HG03139 (cell line): ENCODE results near the gene PELI3.
"Not testable (repeated sequence)": the region's sequence is repeated elsewhere in the genome, so short reads cannot be mapped to it uniquely, and the experiment has no call there.

Experiments used
- ATAC-seq: cut with Tn5 transposase; IDR thresholded peaks from one replicate; pipeline ENCODE4 v1.9.1; 2021; ENCODE audit not compliant: unreplicated experiment

The PELI3 gene, protein sequence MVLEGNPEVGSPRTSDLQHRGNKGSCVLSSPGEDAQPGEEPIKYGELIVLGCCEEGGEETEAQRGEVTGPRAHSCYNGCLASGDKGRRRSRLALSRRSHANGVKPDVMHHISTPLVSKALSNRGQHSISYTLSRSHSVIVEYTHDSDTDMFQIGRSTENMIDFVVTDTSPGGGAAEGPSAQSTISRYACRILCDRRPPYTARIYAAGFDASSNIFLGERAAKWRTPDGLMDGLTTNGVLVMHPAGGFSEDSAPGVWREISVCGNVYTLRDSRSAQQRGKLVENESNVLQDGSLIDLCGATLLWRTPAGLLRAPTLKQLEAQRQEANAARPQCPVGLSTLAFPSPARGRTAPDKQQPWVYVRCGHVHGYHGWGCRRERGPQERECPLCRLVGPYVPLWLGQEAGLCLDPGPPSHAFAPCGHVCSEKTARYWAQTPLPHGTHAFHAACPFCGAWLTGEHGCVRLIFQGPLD

DNA sequence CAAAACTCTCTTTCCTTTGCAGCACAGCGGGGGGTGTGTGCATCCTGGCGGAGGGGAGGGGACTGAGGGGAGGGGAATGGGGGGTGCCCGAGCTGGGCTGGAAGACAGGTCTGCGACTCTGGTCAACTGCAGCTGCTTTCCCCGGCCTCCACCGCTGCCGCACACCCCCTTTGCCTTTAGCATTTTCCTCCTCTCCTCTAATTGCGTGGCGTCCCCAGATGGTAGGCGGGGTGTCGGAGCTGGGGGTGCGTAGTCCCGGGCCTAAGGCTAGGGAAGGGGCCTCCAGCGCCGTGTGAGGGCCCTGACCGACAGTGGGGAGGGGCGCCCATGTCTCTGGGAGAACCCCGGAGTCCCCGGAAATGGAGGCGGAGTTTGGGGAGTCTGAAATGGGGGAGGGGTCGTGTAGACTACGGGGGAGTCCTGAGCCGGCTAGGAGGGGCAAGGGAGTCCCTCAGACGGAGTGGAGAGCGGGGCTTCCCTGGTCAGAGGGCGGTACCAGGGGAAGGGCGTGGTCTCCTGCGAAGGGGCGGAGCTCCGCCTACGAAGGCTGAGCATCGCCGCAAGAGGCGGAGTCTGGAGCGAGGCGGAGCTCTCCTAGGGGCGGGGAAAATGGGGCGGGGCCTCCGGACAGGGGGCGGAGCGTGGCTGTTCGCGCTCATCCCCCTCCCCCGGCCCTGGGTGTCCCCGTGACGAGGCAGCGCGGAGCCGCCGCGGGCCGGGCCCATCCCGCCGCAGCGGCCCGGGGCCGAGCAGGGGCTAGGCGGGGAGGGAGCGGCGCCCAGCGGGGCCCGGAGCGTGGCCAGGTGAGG lies at the start of gene PELI3:
PELI3 (plus strand) TSS at position 681 of the 809 bp plus-strand sequence. CDS start 1,224 bp downstream, outside the sequence.
- peak; percentile 72 for ATAC-seq

DNA sequence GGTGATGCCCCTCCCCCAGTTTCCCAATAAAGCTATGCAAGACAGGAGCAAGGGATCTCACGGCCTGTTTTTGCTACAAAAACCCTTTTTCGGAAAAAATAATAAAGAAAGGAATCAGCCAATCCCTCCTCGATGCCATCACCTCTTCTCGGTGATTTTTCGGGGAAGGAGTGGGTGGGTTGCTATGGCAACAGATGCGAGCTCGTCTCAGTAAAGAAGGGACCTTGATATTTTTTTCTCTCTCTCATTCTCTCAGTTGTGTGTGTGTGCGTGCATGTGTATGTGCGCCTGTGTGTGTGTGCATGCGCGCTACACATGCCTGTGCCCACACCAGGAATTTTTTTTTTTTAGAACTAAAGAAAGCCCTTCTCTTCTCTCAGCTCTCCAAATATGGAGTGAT lies 49.7 kb upstream of the PELI3 start:
- no peak for ATAC-seq

DNA sequence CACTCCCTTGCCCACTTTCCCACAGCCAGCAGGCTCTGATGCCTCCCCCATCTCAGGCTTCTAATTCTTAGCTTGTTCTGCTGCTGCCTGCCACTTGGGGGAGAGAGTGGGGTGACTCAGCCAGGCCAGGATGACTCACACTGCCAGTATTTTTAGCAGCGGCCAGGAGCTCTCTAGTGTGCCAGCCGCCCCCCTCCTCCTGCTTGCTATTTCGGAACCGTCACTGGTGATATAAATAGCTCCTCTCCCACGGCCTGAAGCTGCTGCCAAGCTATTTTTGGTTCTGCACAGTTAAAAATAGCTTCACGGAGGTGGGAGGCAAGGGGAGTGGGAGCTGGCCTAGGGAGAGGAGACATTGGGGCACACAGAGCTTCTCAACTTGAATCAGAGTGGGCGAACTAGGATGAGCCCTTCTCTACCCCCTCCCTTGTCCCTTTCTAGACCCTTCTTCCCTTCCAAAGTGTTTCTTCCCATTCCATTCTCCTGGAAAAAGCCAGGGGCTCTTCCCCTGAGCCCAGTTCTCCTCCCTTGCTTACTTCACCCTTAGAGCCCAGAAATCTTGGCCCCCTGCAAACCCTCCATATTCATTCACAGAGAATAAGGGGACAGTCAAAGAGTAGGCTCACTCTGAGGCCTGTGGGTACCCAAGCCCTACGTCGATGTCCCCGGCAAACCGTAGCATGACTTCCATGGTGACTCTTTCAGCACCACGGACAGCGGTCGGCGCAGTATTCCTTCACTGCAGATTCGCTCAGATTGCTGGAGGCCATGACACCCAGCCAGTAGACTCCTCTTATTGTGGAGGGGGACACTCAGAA lies 48.3 kb upstream of the PELI3 start:
- no peak for ATAC-seq

DNA sequence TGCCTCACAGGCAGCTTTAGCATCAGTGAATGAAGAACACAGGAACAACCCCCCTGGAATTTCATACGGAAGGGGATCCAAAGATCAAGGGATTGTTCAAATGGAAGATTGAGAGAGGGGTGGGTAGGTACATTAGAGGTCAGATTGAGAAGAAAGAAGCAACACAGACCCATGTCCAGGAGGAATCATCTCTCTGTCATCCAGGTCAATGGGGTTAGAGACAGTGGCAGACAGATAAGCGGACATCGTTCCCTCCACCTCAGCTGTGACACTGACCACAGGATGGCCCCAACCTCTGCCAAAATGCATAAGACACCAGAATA lies 47.8 kb upstream of the PELI3 start:
- no peak for ATAC-seq

DNA sequence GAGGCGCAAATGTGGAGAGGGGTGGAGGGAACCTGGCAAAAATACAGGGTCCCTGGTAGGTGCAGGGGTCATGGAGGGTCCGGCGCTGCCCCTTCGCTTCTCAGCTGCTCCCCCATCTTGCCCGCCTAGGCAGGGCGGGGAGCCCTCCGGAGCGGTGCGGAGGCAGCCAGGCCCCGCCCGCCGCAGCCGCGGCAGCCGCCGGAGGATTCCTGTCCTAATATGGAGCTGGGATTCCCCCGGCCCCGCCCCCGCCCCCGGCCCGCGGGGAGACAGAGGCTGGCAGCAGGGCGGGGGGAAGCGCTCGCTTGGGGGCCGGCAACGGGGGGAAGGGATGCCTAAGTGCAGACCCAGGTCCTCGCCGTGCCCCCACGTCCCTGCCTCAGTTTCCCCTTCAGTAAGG lies 46.9 kb upstream of the PELI3 start:
- no peak for ATAC-seq

DNA sequence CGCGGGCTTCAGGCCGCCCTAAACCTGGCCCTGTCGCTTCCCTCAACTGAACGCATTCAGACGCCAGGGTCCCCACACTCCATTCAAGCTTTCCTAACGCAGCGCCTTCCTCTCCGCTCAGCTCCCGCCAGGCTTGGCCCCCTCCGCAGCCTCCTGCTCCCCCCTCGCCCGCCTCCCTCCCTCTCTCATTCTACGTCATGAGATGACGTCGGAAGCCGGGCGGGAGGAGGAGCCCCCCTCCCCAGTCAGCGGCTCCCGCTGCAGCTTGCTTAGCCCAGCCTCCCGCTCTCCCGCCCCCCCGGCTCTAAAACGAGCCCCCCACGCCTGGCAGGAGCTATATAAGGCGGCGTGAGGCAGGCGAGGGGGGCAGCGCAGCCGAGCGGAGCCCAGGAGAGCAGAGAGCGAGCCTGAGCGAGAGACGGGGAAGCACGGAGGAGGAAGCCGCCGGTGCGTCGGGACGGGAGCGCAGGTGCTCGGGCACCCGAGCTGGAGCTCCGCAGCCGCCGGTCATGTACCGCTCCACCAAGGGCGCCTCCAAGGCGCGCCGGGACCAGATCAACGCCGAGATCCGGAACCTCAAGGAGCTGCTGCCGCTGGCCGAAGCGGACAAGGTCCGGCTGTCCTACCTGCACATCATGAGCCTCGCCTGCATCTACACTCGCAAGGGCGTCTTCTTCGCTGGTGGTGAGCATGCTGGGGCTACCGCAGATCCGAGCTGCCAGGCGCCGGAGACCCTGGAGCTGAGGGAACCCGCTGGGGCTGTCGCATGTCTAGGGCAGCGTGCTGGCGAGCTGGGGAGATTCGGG lies 45.8 kb upstream of the PELI3 start, which contains the start of gene NPAS4:
NPAS4 (plus strand) TSS at position 365 of the 806 bp plus-strand sequence; CDS start at position 510, 145 bp downstream.
- no peak for ATAC-seq

DNA sequence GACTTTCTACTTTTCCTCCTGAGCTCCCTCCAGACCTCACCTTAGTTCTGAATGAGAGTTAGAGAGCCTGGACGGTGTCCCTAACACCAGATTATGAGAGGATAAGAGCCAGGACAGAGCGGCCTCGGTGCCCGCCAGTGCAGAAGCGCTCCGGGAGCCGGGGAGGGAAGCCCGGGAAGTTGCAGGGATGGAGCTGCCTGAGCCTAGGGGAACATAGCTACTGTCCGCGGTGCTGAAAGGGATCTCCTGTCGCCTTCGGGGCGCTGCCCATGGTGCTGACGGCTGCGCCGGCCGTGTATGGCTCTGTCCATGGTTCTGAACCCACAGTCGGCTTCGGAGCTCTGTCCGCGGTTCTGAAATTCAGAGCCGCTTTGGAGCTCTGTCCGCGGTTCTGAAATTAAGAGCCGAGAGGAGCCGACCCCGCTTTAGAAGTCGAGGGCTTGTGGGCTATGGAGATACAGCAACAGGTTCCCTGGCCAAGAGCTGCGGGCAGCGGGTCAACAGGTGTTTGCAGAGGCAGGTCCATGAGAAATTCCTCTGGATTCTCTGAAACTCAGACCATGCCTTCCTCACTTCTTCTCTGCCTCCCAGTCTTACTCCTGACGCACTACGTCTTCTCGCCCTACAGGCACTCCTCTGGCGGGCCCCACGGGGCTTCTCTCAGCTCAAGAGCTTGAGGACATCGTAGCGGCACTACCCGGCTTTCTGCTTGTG lies 45.1 kb upstream of the PELI3 start:
- no peak for ATAC-seq

DNA sequence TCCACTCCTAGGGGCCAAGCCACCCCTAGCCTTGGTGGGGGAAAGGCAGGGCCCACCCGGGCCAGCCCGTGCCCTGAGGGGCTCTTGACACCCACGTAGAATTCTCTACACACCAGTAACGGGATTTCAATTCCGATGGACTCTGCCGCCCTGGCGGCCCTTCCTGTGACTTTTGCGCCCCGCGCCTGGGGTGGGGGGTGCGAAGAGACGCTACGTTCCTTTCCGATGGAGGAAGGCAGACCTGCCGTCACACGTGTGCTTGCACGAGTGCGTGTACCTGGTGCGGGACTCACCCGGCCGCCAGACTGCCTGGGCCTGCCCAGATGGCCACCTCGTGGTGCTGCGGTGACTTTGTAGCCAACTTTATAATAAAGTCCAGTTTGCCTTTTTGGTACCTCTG lies 40.4 kb upstream of the PELI3 start:
- no peak for ATAC-seq

DNA sequence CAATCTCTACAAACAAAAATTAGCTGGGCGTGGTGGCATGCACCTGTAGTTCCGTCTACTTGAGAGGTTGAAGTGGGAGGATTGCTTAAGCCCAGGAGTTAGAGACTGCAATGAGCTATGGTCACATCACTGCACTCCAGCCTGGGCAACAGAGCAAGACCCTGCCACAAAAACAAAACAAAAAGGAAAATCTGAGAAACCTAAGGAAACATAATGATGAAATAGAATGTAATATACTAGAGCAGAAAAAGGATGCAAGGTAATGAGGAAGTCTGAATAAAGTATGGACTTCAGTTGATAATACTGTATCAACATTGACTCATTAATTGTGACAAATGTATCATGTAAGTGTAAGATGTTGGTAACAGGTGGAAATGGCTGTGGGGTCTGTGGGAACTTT lies 37.8 kb upstream of the PELI3 start:
- ATAC-seq: no peak

DNA sequence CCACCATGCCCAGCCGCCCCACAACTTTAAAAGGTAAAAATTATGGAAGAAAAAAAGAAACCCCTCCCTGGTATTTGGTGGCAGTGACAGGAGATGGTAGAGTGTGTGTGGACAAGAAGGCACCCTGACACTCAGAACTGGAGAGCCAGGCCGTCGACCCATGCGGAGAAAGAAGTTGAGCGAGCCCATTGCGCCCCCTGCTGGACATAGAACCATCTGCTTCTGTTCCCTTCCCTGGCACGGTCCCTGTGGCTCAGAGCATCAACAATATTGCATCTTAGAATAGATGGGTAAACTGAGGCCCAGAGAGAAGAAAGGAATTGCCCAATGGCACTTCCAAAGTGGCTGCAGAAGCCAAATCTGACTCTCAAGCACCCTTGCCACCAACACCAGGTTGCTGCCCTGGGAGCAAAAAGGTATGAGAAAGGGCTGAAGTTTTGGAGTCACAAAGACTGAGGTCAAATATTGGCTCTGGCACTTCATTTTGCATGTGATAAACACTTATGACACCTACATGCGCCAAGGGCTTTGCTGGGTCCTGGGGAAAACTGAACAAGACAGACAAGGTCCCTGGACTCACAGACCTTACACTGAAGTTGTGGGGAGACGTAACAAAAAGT lies 36.6 kb upstream of the PELI3 start:
- no peak for ATAC-seq

DNA sequence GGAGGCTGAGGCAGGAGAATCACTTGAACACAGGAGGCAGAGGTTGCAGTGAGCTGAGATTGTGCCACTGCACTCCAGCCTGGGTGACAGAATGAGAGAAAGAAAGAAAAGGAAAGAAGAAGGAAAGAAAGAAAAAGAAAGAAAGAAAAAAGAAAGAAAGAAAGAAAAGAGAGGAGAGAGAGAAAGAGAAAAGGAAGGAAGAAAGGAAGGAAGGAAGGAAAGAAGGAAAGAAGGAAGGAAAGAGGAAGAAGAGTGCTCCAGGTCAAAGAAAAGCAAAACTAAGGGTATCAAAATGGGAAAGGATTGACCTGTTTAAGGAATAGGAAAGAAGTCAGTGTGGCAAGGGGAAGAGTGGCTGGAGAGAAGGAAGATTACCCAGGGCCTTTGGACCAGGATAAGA lies 35.4 kb upstream of the PELI3 start:
- not testable (repeated sequence) for ATAC-seq

DNA sequence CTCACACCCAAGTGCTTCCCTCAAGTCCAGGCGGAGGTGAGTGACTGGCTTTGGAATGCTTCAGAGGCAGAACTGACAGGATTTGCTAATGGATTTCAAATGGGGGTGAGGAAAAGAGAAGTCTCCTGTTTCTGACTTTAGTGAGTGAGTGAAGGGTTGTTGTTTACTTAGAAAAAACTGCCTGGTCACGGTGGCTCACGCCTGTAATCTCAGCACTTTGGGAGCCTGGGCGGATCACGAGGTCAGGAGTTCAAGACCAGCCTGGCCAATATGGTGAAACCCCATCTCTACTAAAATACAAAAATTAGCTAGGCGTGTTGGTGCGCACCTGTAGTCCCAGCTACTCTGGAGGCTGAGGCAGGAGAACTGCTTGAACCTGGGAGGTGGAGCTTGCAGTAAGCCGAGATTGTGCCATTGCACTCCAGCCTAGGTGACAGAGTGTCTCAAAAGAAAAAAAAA lies 34.8 kb upstream of the PELI3 start:
- not testable (repeated sequence) for ATAC-seq

DNA sequence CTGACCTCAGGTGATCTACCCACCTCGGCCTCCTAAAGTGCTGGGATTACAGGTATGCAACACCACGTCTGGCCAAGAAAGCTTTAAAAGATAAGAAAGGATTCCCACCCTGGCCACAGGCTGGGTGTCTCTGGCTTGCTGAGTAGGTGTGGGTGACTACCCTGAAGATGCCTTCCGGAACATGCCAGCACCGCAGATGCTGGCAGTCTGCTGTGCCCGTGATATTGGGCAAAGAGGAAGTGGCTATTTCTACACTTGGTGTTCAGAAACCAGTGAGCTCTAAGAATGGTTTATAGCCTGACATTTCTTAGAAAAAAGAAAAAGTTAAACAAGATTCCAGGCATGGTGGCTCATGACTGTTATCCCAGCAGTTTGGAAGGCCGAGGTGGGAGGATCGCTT lies 34.1 kb upstream of the PELI3 start:
- no peak for ATAC-seq

DNA sequence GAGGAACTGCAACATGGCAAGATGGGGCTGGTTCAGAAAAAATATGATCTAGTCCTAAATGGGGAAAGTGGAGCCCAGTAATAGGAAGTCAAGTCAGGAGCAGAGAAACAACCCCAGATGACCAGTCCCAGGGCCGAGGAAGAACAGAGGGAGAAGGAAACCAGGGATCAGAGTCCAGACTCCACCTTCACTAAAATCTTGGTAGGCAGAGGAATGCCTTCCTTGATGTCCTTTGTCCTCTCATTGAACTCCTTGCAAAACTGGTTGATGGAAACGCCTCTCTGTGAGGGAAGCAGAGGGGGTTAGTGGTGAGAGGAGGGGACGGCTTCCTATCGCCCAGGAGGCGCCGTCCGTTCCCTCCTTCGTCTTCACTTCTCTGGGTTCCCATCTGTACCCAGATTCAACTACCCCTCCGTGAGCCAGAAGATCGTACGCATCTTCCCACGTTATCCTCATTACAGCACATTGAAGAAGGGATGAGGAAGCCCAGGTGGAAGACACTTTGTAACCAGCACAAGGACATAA lies 28.7 kb upstream of the PELI3 start:
- no peak for ATAC-seq

DNA sequence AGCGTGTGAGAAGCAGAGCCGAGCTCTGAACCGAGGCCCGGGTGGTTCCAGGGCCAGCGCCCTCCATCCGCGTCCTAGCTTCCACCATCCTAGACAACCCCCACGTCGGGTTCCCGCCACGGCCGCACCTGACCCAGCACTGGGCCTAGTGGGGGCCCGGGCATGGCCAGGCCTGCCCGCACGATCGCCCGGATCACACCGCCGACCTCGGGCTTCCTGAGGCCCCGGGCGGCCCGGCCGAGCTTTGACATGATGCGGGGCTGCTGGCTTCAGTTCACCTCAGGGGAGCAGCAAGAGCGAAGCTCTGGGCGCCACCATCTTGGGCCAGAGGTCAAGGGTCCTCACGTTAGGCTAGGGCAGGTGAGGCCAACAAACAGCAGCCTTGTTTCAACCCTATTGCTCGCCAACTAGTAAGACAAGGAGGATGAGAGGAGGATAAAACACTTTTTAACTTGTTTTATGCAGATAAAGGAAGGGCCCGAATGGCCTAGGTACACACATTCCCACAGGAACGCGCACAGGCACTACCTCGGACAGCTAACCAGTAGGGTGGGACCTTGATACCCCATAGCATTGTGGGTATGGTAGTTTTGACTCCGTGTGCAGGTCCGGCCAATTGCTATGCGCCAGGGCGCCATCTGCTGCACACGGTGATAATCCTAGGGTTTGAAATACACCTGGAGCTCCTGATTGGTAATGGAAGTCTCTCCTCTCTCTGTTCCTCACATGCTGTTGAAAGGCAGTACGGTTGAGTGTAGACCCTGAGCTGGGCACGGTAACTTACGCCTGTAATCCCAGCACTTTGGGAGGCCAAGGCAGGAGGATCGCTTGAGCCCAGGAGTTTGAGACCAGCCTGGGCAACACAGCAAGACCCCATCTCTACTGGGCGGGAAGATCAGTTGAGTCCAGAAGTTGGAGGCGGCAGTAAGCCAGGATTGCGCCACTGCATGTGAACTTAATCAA lies 27.9 kb upstream of the PELI3 start, which contains the start of gene MRPL11:
MRPL11 (minus strand) TSS at position 345 of the 963 bp plus-strand sequence; CDS start at position 251, 94 bp downstream.
- peak; percentile 92 for ATAC-seq

DNA sequence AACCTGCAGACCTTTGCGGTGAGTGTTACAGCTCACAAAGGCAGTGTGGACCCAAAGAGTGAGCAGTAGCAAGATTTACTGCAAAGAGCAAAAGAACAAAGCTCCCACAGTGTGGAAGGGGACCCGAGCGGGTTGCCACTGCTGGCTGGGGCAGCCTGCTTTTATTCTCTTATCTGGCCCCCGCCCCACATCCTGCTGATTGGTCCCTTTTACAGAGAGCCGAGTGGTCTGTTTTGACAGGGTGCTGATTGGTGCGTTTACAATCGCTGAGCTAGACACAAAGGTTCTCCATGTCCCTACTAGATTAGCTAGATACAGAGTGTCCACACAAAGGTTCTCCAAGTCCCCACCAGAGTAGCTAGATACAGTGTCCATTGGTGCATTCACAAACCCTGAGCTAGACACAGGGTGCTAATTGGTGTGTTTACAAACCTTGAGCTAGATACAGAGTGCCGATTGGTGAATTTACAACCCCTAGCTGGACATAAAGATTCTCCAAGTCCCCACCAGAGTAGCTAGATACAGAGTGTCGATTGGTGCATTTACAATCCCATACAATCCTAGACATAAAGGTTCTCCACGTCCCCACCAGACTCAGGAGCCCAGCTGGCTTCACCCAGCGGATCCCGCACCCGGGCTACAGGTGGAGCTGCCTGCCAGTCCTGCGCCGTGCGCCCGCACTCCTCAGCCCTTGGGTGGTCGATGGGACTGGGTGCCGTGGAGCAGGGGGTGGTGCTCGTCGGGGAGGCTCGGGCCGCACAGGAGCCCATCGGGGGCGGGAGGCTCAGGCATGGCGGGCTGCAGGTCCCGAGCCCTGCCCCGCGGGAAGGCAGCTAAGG lies 26.4 kb upstream of the PELI3 start:
- ATAC-seq: not testable (repeated sequence)

DNA sequence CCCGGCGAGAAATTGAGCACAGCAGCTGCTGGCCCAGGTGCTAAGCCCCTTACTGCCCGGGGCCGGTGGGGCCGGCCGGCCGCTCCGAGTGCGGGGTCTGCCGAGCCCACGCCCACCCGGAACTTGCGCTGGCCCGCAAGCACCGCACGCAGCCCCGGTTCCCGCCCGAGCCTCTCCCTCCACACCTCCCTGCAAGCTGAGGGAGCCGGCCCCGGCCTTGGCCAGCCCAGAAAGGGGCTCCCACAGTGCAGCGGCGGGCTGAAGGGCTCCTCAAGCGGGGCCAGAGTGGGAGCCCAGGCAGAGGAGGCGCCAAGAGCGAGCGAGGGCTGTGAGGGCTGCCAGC lies 25.8 kb upstream of the PELI3 start:
- ATAC-seq: not testable (repeated sequence)
